HG02763 (cell line): ENCODE results near the gene SCART1.
"Not testable (repeated sequence)": the region's sequence is repeated elsewhere in the genome, so short reads cannot be mapped to it uniquely, and the experiment has no call there.

Source experiments
- ATAC-seq: cut with Tn5 transposase; IDR thresholded peaks from one replicate; pipeline ENCODE4 v1.9.1; 2021; ENCODE audit warnings: mild to moderate bottlenecking, moderate library complexity; ENCODE audit not compliant: unreplicated experiment

SCART1 gene

GRCh38 chr10:133467286-133467911, 13.7 kb downstream of the SCART1 start:
- no peak for ATAC-seq

GRCh38 chr10:133469205-133469604, 15.5 kb downstream of the SCART1 start:
- ATAC-seq = not testable (repeated sequence)

DNA sequence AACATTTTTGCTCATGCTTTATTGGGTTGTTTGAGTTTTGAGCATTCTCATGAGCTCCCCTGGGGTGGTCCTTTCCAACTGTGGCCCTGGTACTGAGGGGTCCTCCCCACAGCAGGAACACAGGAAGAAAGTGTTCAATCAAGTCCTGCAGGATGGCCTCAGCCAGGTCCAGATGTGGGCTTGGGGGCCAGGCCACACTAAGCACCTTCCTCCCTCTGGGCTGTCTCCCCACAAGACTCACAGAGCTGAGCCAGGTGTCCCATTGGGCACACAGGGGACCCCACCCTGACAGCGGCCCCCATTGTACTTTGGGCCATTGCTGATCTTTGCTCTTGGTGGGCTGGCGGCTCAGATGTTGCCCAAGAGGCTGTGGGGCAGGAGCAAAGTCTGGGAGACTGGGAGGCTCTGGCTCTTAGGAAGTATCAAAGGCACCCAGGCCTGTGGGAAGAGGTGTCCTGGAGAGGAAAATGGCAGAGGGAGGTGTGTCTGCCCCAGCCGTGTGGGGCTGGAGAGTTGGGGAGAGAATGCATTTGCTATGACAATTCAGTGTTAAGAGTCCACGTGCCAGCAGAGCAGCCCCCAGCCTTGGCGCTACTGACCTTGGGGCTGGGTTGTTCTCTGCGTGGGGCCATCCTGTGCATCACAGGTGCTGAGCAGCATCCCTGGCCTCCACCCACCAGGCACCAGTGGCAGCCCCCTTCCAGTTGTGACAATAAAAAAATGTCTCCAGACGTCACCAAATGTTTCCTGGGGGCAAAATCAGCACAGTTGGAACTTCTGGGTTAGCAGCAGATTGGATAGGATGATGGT, 17.8 kb downstream of the SCART1 start:
- ATAC-seq = no peak

- ATAC-seq = no peak
These were observed 19.5 kb downstream of the SCART1 start for GRCh38 chr10:133473270-133473669.

- ATAC-seq = no peak
These were observed 20.3 kb downstream of the SCART1 start for GRCh38 chr10:133474027-133474426.

DNA sequence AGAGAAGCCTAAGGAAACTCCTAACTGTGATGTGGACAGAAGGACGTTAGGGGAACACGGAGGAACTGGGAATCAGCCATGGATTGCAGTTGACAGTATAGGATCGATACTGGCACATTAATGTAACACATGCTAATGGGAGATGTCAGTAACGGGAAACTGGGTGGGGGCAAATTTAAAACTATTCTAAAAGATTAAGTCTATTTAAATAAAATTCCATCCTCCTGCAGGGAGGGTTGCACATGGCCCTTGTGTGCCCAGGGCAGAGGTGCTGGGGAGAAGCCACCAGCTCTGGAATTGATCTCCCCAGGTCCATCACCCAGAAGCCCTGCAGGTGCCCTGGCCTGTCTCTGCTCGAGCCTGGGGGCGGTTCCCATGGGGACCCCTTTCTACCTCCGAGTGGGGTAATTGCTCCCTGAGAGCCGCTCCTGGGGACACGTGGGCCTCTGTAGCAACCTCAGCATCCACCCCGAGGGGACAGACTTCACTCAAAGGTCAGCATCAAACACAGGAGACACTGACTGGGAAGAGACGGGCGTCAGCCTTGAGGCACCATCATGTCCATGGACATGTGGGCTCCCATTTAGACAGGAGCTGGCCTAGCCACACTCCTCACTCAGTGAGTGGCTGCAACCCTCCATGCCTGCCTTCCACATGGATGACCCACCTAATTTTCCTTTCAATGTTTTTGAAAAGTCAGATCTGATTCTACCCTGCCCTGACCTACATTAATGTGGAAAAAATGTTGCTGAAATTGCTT, 21.1 kb downstream of the SCART1 start:
- ATAC-seq = no peak

DNA sequence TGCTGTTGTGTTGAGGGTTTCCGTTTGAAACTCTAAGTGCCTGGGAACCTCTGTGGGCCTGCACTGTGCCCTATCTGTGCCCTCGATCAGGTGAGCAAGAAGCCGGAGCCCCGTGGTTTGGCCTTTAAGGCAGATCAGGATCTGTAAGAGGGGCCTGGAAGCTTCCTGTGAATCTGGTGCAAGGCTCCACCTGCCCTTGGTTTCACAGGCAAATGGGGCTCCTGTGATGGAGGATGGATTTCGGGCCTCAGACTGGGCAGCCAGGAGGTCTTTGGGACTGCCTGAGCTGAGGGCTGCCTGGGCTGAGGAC, 21.6 kb downstream of the SCART1 start:
- no peak for ATAC-seq

DNA sequence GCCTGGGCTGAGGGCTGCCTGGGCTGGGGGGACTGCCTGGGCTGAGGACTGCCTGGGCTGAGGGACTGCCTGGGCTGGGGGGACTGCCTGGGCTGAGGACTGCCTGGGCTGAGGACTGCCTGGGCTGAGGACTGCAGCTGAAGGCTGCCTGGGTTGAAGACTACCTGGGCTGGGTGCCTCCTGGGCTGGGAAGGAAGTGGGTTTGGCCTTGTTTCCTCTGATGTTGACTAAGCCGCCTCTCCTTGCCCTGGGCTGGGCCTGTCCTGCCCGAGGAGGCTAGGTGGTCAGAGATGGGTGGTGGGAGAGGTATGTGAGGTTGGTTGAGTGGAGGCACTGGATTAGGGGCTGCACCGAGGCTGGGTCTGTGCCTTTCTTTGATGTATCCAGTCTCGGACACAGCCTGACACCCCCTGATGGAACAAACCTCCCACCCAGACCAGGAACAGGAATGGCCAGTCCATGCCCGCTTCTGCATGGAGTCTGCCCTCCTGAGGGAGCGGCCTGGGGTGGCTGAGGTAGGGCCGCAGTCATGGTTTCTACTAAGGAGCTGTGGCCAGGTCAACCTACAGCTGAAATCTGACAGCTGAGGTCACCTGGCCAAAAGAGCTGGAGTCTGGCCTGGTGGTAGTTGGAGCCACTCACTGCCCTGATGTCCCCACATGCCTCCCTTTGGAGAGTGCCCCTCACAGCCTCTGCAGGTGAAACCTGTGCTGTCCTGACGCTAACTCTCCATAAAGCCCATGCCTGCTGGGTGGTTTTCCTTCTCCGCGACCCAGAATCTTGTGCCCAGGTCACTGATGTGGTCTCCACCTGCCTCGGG, 22.3 kb downstream of the SCART1 start:
- no peak for ATAC-seq

DNA sequence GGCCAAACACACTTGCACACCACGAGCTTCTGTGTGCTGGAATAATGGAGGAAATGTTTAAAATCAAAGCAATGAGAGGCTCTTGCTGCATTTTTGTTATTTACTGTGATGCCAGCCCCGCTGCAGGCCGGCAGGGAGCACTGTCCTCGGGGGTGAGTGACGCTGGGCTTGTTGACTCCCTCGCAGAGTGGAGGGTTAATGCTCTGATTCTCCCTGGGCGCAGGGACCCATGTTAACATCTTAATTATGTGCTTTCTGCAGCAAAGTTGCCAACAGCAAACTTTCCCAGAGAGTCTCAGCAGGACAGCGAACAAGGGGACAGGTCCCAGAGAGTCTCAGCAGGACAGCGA, 22.9 kb downstream of the SCART1 start:
- ATAC-seq = no peak

GRCh38 chr10:133481086-133481643, 27.4 kb downstream of the SCART1 start:
- ATAC-seq = no peak

- ATAC-seq = no peak
These were observed 27.9 kb downstream of the SCART1 start for GRCh38 chr10:133481657-133482056.

DNA sequence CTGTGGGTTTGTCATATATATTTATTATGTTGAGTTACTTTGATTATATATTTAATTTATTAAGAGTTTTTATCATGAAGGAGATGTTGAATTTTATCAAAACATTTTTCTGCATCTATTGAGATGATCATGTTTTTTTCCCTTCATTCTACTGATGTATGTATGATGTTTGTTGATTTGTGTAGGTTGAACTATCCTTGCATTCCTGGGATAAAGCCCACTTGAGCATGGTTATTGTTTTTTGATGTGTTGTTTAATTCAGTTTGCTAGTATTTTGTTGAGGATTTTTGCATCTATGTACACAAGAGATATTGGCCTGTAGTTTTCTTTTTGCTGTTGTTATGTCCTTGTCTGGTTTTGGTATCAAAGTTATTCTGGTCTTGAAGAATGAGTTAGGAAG, 31.1 kb downstream of the SCART1 start:
- ATAC-seq = no peak

GRCh38 chr10:133487085-133487484, 33.3 kb downstream of the SCART1 start:
- no peak for ATAC-seq

DNA sequence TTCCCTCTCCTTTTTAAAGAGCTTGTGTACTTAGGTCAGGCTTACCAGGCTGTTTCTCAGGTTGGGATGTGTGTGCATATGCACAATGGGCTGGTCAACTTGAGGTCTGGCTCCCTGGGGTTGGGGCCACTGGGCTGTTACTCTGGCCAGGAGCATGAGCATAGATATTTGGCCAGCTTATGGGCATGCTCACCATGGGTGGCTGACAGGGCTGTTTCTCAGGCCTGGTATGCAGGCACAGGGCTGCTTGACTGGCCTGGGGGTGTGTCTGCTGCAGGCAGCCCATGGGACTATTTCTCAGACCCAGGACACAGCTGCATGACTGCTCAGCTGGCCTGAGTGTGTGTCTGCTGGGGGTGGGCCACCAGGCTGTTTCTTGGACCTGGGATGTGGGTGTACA, 34.6 kb downstream of the SCART1 start:
- no peak for ATAC-seq

GRCh38 chr10:133489816-133490588, 36.3 kb downstream of the SCART1 start:
- ATAC-seq = peak; percentile 67

DNA sequence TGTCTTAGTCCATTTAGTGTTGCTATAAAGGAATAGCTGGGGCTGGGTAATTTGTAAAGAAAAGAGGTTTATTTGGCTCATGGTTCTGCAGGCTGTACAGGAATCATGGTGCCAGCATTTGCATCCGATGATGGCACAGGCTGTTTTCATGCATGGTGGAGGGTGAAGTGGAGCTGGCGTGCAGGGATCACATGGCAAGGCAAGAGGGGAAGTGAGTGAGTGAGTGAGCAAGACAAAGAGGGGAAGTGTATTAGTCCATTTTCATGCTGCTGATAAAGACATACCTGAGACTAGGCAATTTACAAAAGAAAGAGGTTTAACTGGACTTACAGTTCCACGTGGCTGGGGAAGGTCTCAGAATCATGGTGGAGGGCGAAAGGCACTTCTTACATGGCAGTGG, 39.8 kb downstream of the SCART1 start:
- ATAC-seq = not testable (repeated sequence)

DNA sequence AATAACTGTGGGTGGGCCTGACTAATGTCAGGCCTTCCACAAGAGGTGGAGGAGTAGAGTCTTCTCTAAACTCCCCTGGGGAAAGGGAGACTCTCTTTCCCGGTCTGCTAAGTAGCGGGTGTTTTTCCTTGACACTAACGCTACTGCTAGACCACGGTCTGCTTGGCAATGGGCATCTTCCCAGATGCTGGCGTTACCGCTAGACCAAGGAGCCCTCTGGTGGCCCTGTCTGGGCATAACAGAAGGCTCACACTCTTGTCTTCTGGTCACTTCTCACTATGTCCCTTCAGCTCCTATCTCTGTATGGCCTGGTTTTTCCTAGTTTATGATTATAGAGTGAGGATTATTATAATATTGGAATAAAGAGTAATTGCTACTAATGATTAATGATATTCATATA, 43.6 kb downstream of the SCART1 start:
- not testable (repeated sequence) for ATAC-seq

DNA sequence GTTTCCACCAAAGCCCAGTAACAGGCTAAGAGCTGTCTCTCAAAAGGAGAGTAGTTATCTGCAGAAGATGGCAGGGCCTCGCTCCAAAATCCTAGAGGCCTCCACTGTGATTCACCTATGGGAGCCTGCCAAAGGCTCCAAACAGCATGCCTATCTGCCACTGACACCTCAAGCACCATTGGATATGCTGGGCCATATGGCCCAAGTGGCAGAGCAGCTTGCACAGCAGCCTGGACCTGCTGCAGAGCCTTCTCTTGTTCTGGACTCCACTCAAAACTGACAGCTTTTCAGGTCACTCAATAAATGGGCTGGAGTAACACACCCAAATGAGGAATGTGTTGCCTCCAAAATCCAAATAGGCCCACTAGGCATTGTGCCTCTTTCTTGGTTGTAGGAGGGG, 45.4 kb downstream of the SCART1 start:
- ATAC-seq = not testable (repeated sequence)

- not testable (repeated sequence) for ATAC-seq
These were observed 47.2 kb downstream of the SCART1 start for GRCh38 chr10:133500897-133501296.

DNA sequence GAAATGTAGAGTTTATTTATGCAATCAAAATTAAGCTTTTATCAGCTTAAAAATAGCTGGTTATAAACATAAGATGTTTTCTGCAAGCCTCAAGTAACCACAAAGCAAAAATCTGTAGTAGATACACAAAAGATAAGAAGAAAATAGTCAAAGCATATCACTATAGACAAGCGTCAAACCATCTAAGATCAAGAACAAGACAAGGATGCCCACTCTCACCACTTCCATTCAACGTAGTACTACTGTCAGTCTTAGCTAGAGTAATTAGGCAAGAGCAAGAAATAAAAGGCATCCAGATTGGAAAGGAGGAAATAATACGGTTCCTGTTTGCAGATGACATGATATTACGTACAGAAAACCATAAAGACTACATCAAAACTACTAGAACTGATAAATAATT, 56.0 kb downstream of the SCART1 start:
- ATAC-seq = no peak
